Spleen (tissue), 7 donors: ENCODE data around the gene CNDP2.

ENCODE experiments used
- CTCF ChIP-seq, 11 experiments: fragments of 200-600 bp in 7 of 11; fragments of 450-650 bp in 4 of 11; sonication (generic) in 4 of 11; IDR thresholded peaks in 8 of 11; conservative IDR thresholded peaks in 3 of 11; 1 replicate in 7 of 11; 2 replicates in 4 of 11; pipeline versions ENCODE4 v1.4.0 to v1.8.0; 2016 to 2021; ENCODE audit warnings: antibody characterized with exemption in 11 of 11, inconsistent platforms in 4 of 11, mild to moderate bottlenecking in 1 of 11
- POLR2A ChIP-seq, 3 donors: fragments of 450-650 bp; IDR thresholded peaks; one replicate each; pipeline ENCODE4 v1.5.1; 2017; ENCODE audit warnings: antibody characterized with exemption in 3 of 3, mild to moderate bottlenecking in 1 of 3
- POLR2AphosphoS5 ChIP-seq, 3 donors: sonication (generic); formaldehyde crosslinking; IDR thresholded peaks; one replicate each; pipeline ENCODE4 v1.5.1; 2017; ENCODE audit warnings: antibody characterized with exemption in 3 of 3
- donor health status: DM: no; HTN: no; CAD: no; lungs with moderate emphysema.
- donor health status: DM: no; HTN: no; CAD: no.
- donor health status: DM: no; HTN: no; CAD: no.

- no peak for TF ChIP-seq CTCF (IDR thresholded peaks at IDR 0.05 in 8 of 11, conservative IDR thresholded peaks at IDR 0.05 in 3 of 11)
- no peak for TF ChIP-seq POLR2A (IDR thresholded peaks at IDR 0.05)
- no peak for TF ChIP-seq POLR2AphosphoS5 (IDR thresholded peaks at IDR 0.05)
Measured at GRCh38 chr18:74446631-74447403, 49.3 kb upstream of the CNDP2 start.
